Stimulated activated effector memory CD8-positive, alpha-beta T cell treated with anti-CD3 and anti-CD28 coated beads, Interleukin-12 subunit alpha, Interleukin-12 subunit beta, amount 100 ng/mL, for 72 hours (primary cell): Measurements from ENCODE around the gene FAM229B.

Experiments used
- ATAC-seq: fragments of 150-1000 bp; cut with Tn5 transposase; 2 replicates; pipeline ENCODE4 v1.10.0; 2021
- DNase-seq, 2 donors: peaks; one replicate each; pipeline ENCODE4 v3.0.0; 2021 to 2022; ENCODE audit warnings: low spot score in 2 of 2
- H3K27ac Mint-ChIP-seq: one replicate; pipeline ENCODE4 v1.8.0; 2022; ENCODE audit warnings: mild to moderate bottlenecking, mixed read lengths
- H3K36me3 Mint-ChIP-seq: one replicate; pipeline ENCODE4 v1.8.0; 2022; ENCODE audit warnings: mild to moderate bottlenecking, mixed read lengths
- H3K4me1 Mint-ChIP-seq: one replicate; pipeline ENCODE4 v1.8.0; 2022; ENCODE audit warnings: mixed read lengths
- H3K4me3 Mint-ChIP-seq: one replicate; pipeline ENCODE4 v1.8.0; 2022; ENCODE audit warnings: mild to moderate bottlenecking, mixed read lengths
- H3K9me3 Mint-ChIP-seq: one replicate; pipeline ENCODE4 v1.8.0; 2022; ENCODE audit warnings: mixed read lengths

The FAM229B gene

GRCh38 chr6:112148103-112148502 lies 60.7 kb downstream of the FAM229B start:
- no peak for ATAC-seq
- no peak for DNase-seq
- H3K4me3 Mint-ChIP-seq: no peak overlapping the region
- no peaks in the 10 kb centered on the region for H3K9me3 Mint-ChIP-seq
- no peaks in the 10 kb centered on the region for H3K36me3 Mint-ChIP-seq
- H3K27ac Mint-ChIP-seq: no peak overlapping the region
- H3K4me1 Mint-ChIP-seq: no peaks in the 10 kb centered on the region

- Mint-ChIP-seq H3K9me3 (no peaks in the 10 kb centered on the region), H3K4me3 (no peak overlapping the region)
- DNase-seq: no peak
Measured at GRCh38 chr6:112149236-112149635, 61.8 kb downstream of the FAM229B start.

DNA sequence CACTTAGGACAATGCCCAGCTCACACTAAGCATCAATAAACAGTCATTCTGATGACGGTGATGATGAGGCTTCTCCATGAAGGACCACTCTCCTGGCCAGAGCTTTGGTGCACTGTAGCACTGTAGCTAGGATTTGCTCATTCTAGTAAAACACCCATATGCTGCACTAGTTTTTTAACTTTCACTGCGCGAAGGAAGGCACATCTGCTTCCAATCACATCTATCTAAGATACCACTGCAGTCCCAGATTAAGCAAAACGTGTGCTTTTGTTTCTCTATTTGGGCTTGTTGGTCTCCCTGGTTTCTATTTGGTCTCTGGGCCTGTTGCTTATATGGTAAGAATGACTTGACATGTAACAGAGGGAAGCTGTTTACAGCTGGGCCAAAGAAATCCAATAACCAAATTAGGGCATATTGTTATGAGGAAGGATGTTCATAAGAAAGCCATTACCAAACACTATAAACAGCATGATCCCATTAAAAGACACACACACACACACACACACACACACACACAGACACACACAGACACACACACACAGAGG lies 62.4 kb downstream of the FAM229B start:
- ATAC-seq (no peak), DNase-seq (no peak)
- Mint-ChIP-seq H3K4me3 (no peak overlapping the region), H3K27ac (no peak overlapping the region), H3K36me3 (no peaks in the 10 kb centered on the region), H3K9me3 (no peaks in the 10 kb centered on the region), H3K4me1 (peaks cover 5% of the 10 kb centered on the region)

More at GRCh38 chr6:112149236-112149635, 61.8 kb downstream of the FAM229B start:
- no peaks in the 10 kb centered on the region for H3K36me3 Mint-ChIP-seq
- H3K4me1 Mint-ChIP-seq: no peaks in the 10 kb centered on the region
- no peak overlapping the region for H3K27ac Mint-ChIP-seq
- ATAC-seq: no peak

DNA sequence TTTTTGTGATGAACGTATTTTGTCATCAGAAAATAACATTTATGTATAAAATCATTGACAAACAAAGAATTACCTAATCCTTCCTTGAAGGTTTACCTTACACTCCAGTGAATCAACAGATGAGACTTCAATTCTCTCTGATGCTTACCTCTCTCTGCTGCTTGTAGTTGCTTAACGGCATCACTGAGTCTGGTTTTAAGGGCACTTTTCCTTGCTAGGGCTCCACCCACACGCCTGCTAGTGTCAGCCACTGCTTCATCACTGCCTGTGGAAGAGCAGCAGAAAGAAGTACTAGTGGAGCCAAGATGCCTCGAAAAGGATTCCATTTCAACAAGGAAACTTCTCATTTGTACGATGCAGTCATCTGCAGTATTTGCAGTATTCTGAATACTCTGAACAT lies 63.0 kb downstream of the FAM229B start:
- H3K4me1 Mint-ChIP-seq: peaks cover 6% of the 10 kb centered on the region
- no peak overlapping the region for H3K4me3 Mint-ChIP-seq
- DNase-seq: no peak
- no peaks in the 10 kb centered on the region for H3K9me3 Mint-ChIP-seq
- H3K27ac Mint-ChIP-seq: no peak overlapping the region
- no peak for ATAC-seq
- no peaks in the 10 kb centered on the region for H3K36me3 Mint-ChIP-seq
